ENCODE data around the gene DNAL4. TPM values are rescaled to one million over a fixed set of nuclear protein-coding genes. Genes with fewer than 3 reads are reported as not detected.
A peak's percentile ranks its signal among the peaks of the same experiment; 100 is the strongest.

The DNAL4 gene
- total RNA-seq, 4 donors from 2014 or later, result 21.8 to 27.7 (median 27.6) TPM

DNA sequence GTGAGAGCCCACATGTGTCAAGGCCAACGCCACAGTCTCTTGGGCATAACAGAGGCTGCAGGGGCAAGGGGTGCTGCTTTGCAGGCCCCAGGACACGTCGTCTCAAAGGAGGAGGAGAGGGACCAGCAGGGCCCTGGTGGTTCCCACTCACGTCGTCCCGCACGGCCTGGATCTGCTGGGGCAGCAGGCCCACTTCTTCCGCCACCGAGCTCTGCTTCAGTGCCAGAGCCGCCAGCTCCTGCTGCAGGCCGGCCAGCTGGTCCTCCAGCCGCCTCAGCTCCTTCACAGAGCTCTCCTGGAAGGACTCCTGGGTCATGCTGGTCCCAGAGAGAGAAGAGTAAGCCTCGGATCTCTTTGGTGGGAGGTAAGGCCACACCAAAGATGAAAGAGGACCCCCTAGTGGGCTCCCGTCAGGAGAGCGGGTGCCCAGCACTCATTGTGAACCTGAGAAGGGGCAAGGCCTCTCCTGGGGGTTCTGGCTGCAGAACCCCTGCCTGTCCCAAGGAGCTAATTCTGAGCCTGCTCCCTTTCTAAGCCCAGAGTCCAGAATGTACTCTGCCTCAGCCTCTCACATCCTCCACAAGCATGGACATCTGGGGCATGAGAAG, 53.7 kb downstream of the DNAL4 start:
- WGBS, result 87% methylated on average over 4 of the region's 15 CpGs
- H3K9me3 ChIP-seq, result no peaks in the 10 kb centered on the region
- H3K4me1 ChIP-seq, result peaks cover 6% of the 10 kb centered on the region
- H3K27ac ChIP-seq, result no peak overlapping the region
- TF ChIP-seq EP300 (IDR thresholded peaks at IDR 0.05), result no peak
- no peak for TF ChIP-seq POLR2A (IDR thresholded peaks at IDR 0.05)
- no peak for TF ChIP-seq CTCF (IDR thresholded peaks at IDR 0.05)
- no peak for TF ChIP-seq POLR2AphosphoS5 (IDR thresholded peaks at IDR 0.05)
- H3K27me3 ChIP-seq, result no peaks in the 10 kb centered on the region
- H3K4me3 ChIP-seq, result no peak overlapping the region
- peaks cover 99% of the 10 kb centered on the region for H3K36me3 ChIP-seq
- no peak for DNase-seq (ENCODE audit: low spot score in 2 of 2)

DNA sequence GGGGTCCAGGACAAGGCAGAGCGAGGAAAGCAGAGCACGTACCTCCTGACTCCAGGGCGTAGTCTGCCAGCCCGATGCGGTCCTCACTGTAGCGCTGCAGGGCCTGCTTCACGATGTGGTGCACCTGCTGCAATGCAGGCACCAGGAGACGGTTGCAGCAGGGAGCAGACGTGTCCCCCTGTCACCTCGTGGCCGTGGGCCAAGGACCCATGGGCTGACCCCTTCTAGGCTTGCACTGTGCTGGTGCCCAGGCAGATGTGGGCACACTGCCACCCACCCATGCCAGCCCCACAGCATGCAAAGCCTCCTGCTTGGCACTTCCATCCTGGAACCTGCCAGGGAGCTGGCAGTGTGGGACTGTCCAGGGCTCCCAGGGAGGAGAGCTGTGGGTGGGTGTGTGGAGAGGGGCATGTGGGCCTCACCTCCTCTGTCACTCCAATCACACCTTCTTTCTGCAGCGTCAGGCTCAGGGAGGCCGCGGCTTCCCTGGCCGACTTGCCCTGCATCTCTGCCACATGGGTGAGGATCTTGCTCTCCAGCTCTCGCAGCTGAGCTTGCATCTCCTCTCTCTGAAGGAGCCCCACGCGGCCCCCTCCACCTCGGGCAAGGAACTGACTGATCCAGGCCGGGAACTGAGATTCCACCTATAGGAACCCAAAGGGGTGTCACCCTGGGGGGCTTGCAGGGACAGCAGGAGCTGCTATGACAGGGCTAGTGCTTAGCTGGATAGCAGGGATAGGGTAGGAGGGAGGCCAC, 54.5 kb downstream of the DNAL4 start:
- Histone ChIP-seq H3K36me3 (peaks cover 93% of the 10 kb centered on the region), H3K27me3 (no peaks in the 10 kb centered on the region), H3K9me3 (no peaks in the 10 kb centered on the region), H3K4me1 (peaks cover 6% of the 10 kb centered on the region), H3K4me3 (no peak overlapping the region), H3K27ac (no peak overlapping the region)
- DNase-seq (ENCODE audit: low spot score in 2 of 2), result no peak
- 98% methylated on average over 8 of the region's 20 CpGs for WGBS
- TF ChIP-seq CTCF (IDR thresholded peaks at IDR 0.05), result no peak
- TF ChIP-seq POLR2AphosphoS5 (IDR thresholded peaks at IDR 0.05), result no peak
- TF ChIP-seq POLR2A (IDR thresholded peaks at IDR 0.05), result no peak
- TF ChIP-seq EP300 (IDR thresholded peaks at IDR 0.05), result no peak

DNA sequence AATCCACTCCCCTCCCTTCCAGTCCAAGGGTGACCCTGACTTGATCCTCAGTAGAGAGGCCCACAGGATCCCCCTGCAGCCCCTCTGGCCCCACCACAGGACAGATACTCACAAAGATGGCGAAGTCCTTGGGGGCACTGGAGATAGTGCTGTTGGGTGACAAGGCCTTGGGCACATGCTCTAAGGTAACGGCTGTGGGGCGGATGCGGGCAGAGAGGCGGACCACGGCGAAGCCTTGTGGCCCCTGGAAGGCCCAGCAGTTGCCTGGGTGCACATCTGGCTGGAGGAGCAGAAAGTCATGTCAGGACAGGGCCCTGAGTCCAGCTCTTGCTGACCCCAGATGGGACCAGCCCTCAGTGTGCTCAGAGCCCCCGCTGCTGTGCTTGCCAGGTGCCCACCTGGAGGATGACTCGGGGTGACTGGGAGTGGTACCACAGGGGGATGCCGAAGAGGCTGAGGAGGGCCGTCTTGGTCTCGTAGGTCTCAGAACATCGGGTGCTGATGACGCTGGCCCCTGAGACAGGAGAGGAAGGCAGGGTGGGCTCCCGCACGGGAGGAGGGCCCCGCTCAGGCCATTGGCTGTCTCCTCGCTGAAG, 55.4 kb downstream of the DNAL4 start:
- no peak for TF ChIP-seq POLR2A (IDR thresholded peaks at IDR 0.05)
- TF ChIP-seq CTCF (IDR thresholded peaks at IDR 0.05), result no peak
- TF ChIP-seq EP300 (IDR thresholded peaks at IDR 0.05), result no peak
- TF ChIP-seq POLR2AphosphoS5 (IDR thresholded peaks at IDR 0.05), result no peak
- Histone ChIP-seq H3K27me3 (no peaks in the 10 kb centered on the region), H3K4me3 (no peak overlapping the region), H3K4me1 (peaks cover 10% of the 10 kb centered on the region), H3K36me3 (peaks cover 87% of the 10 kb centered on the region), H3K27ac (no peak overlapping the region), H3K9me3 (no peaks in the 10 kb centered on the region)
- no peak for DNase-seq (ENCODE audit: low spot score in 2 of 2)
- 97% methylated on average over 15 of the region's 18 CpGs for WGBS

DNA sequence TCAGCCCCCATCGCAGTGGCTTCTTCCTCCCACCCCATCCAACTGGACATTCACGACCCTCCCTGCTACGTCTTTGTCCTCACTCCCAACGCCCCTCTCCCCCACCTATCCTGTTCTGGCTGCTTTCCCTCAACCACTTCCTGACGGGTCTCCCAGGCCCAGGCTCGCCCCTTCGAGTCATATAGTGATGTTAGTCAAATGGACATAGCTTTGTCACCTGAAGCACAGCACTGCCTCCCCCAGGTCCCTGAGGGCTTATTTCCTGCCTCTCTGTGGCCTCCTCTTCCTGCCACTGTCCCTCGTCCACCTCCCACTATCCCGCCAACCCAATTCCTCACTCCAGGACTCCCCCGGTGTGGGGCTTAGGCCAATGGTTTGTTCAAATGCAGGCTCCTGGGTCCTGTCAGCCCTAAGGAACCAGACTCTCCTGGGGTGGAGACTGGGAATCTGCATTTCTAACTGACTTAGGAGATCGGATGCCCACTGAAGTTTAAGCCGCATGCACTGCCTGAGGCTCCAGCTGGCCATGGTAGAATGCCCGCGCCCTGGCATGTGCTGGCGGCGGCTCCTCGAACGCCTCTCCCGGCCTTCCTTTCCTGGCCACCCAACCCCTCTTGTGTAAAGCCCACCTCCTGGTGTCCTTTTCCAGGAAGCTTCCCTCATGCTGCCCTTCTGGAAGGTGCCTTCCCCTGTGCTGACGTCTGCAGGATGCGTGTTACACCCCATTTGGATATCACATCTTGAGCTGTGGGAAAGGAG, 56.5 kb downstream of the DNAL4 start:
- no peak for DNase-seq (ENCODE audit: low spot score in 2 of 2)
- H3K36me3 ChIP-seq, result peaks cover 79% of the 10 kb centered on the region
- H3K4me1 ChIP-seq, result peaks cover 21% of the 10 kb centered on the region
- TF ChIP-seq CTCF (IDR thresholded peaks at IDR 0.05) (no peak), POLR2A (IDR thresholded peaks at IDR 0.05) (no peak), POLR2AphosphoS5 (IDR thresholded peaks at IDR 0.05) (no peak), EP300 (IDR thresholded peaks at IDR 0.05) (no peak)
- no peak overlapping the region for H3K4me3 ChIP-seq
- no peaks in the 10 kb centered on the region for H3K9me3 ChIP-seq
- no peaks in the 10 kb centered on the region for H3K27me3 ChIP-seq
- 84% methylated on average over 19 of the region's 21 CpGs for WGBS
- H3K27ac ChIP-seq, result no peak overlapping the region

GRCh38 chr22:38736257-38736570, 57.7 kb downstream of the DNAL4 start:
- Histone ChIP-seq H3K36me3 (peaks cover 77% of the 10 kb centered on the region), H3K4me1 (peaks cover 27% of the 10 kb centered on the region), H3K27ac (no peak overlapping the region), H3K9me3 (no peaks in the 10 kb centered on the region), H3K4me3 (no peak overlapping the region), H3K27me3 (no peaks in the 10 kb centered on the region)
- WGBS, result 90% methylated on average over 4 of the region's 7 CpGs
- TF ChIP-seq POLR2AphosphoS5 (IDR thresholded peaks at IDR 0.05) (no peak), POLR2A (IDR thresholded peaks at IDR 0.05) (no peak), CTCF (IDR thresholded peaks at IDR 0.05) (no peak), EP300 (IDR thresholded peaks at IDR 0.05) (no peak)
- peak in 1 of 2 donors; percentile 77 for DNase-seq (ENCODE audit: low spot score in 2 of 2)
